Measurements from ENCODE around the gene MMP10. TPM values are rescaled to one million over a fixed set of nuclear protein-coding genes. Genes with fewer than 3 reads are reported as not detected.

MMP10 gene
- total RNA-seq, 2 donors from 2014 or later, result not detected

DNA sequence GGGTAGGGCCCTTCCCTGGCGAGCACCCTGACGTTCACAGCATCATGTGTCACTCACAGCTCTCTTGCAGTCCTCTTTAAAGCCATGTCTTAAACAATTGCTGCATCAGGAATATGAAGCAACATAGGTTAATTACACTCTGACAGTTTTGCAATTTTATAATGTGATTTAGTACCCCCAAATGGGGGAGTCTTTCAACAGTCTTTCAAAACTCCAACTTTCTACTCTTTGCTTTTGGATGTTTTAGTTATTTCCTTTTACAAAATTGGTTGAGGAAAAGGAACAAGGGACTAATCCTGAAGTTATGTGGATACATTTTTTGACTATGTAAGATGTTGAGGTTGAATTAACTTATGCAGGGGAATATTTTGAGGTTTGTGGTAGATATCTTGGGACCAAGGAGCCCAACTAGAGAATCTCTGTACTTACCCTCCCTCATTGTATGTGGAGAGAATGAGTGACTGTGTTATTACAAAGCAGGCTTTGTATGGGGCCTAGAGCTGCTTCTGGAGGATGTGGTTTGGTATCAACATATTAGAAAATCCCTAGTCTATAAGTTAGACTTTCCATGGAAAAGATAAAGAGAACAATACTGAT, 55.4 kb downstream of the MMP10 start, which contains the start of gene MMP8:
MMP8 (minus strand) TSS at position 51 of the 597 bp plus-strand sequence. CDS start 99 bp downstream, outside the sequence.
- H3K27me3 Mint-ChIP-seq, result peaks cover 8% of the 10 kb centered on the region
- H3K9me3 Mint-ChIP-seq, result peaks cover 3% of the 10 kb centered on the region
- ATAC-seq (replicated peaks), result no peak
- no peak within 1 kb of the TSS for H3K27ac Mint-ChIP-seq
- H3K4me1 Mint-ChIP-seq, result no peaks in the 10 kb centered on the region
- H3K36me3 Mint-ChIP-seq (ENCODE audit: low read depth), result no peaks in the 10 kb centered on the region
- no peak within 1 kb of the TSS for H3K4me3 Mint-ChIP-seq

- no peak for ATAC-seq (replicated peaks)
- H3K9me3 Mint-ChIP-seq, result peaks cover 3% of the 10 kb centered on the region
- no peak overlapping the region for H3K4me3 Mint-ChIP-seq
- H3K4me1 Mint-ChIP-seq, result no peaks in the 10 kb centered on the region
- no peak overlapping the region for H3K27ac Mint-ChIP-seq
- no peaks in the 10 kb centered on the region for H3K36me3 Mint-ChIP-seq (ENCODE audit: low read depth)
- H3K27me3 Mint-ChIP-seq, result peaks cover 13% of the 10 kb centered on the region
Observed at GRCh38 chr11:102722821-102723220, 57.6 kb downstream of the MMP10 start.

Other genes starting within 250 kb of the MMP10 start
- gene MMP7, start 249.9 kb downstream of the MMP10 start, total RNA-seq, result not detected
- gene MMP20, start 155.3 kb downstream of the MMP10 start, total RNA-seq, result not detected
- gene MMP27, start 74.9 kb downstream of the MMP10 start, total RNA-seq, result not detected
- gene MMP8, start 55.7 kb downstream of the MMP10 start, total RNA-seq, result not detected
- gene MMP1, start 17.5 kb upstream of the MMP10 start, total RNA-seq, result not detected
- gene MMP3, start 63.0 kb upstream of the MMP10 start, total RNA-seq, result not detected
- under 1 TPM in 1 of 2 donors, not detected in 1; 0.22 TPM for gene MMP12, start 94.4 kb upstream of the MMP10 start, total RNA-seq
- gene MMP13, start 175.1 kb upstream of the MMP10 start, total RNA-seq, result not detected

Measured in activated T-helper 17 cell treated with anti-CD3 and anti-CD28 coated beads, Interleukin-2, amount 50 U/mL, for 72 hours (primary cell).